Kidney epithelial cell (primary cell): ENCODE measurements around the gene SNRNP40. TPM values are rescaled to one million over a fixed set of nuclear protein-coding genes. Genes with fewer than 3 reads are reported as not detected.

ENCODE experiments used
- DNase-seq: peaks from one replicate; pipeline ENCODE4 v3.0.0-alpha.2; 2010; ENCODE audit warnings: low read depth
- H3K27me3 ChIP-seq: 2 replicates; pipeline ENCODE4 v1.6.0; 2011; ENCODE audit warnings: low read length; ENCODE audit not compliant: control insufficient read depth, insufficient read depth
- H3K36me3 ChIP-seq: 2 replicates; pipeline ENCODE4 v1.5.1; 2011; ENCODE audit warnings: low read length; ENCODE audit not compliant: control insufficient read depth, insufficient read depth
- H3K4me3 ChIP-seq: 2 replicates; pipeline ENCODE4 v1.5.1; 2011; ENCODE audit warnings: low read depth, mild to moderate bottlenecking, control low read depth, low read length
- CTCF ChIP-seq: IDR thresholded peaks from 2 replicates; pipeline ENCODE4 v1.5.1; 2011; ENCODE audit warnings: mild to moderate bottlenecking, moderate library complexity, low read length, control low read depth, inconsistent platforms; ENCODE audit not compliant: insufficient read depth, poor library complexity, severe bottlenecking
- total RNA-seq: library from RNA; depleted of rRNA; stranded (reverse); fragments of >200 nt; gene quantifications from 2 replicates; pipeline ENCODE4 v1.2.3, GENCODE V29; 2015

The SNRNP40 gene
- total RNA-seq, 1 donor from 2014 or later, result 67.4 TPM

- Histone ChIP-seq H3K36me3 (no peaks in the 10 kb centered on the region), H3K4me3 (no peak overlapping the region), H3K27me3 (peaks cover 8% of the 10 kb centered on the region)
- no peak for TF ChIP-seq CTCF
- no peak for DNase-seq
Measured at GRCh38 chr1:31227891-31228568, 68.6 kb downstream of the SNRNP40 start.

- no peak for TF ChIP-seq CTCF
- Histone ChIP-seq H3K4me3 (no peak overlapping the region), H3K27me3 (peaks cover 14% of the 10 kb centered on the region), H3K36me3 (no peaks in the 10 kb centered on the region)
- DNase-seq, result no peak
Measured at GRCh38 chr1:31224068-31224467, 72.5 kb downstream of the SNRNP40 start.

DNA sequence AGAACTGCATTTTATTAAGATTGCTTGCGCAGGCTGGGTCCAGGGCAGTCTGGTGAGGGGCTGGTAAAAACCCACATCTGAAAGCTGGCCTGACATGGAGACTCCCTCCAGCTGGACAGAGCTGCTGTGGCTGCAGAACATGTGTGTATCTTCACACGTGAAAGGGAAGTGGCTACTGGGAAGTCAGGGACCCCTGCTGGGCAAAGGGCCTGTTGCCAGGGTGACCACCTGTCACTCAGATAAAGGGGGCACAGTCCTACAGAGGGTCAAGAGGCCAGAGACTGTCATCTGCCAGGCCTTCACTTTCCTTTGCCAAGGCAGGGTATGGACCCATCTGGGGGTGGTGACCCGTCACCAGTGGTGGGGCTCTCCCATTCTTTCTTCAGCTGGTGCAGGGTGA, 74.4 kb downstream of the SNRNP40 start:
- H3K36me3 ChIP-seq, result no peaks in the 10 kb centered on the region
- DNase-seq, result no peak
- TF ChIP-seq CTCF, result no peak
- peaks cover 20% of the 10 kb centered on the region for H3K27me3 ChIP-seq
- no peak overlapping the region for H3K4me3 ChIP-seq

GRCh38 chr1:31221072-31221471, 75.5 kb downstream of the SNRNP40 start:
- DNase-seq, result no peak
- TF ChIP-seq CTCF, result no peak
- Histone ChIP-seq H3K27me3 (peaks cover 20% of the 10 kb centered on the region), H3K4me3 (no peak overlapping the region), H3K36me3 (no peaks in the 10 kb centered on the region)

DNA sequence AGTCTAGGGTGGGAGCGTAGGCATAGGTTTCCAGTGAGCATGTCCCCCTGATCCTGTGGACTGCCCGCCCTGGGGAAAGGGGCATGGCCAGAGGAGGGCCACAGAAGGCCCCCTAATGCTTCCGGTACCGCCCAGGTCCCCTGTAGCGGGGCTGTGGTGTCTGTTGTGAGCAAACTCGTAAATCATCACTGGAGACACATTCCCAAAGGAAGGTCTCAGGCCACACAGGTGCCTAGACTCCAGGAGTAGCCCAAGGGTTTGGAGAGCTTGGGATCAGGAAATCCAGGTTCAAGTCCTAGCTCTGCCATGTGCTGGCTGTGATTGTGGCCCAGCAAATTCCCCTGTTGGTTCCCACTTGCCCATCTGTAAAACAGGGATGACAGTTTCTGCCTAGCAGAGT, 77.1 kb downstream of the SNRNP40 start:
- Histone ChIP-seq H3K4me3 (no peak overlapping the region), H3K36me3 (no peaks in the 10 kb centered on the region), H3K27me3 (peaks cover 14% of the 10 kb centered on the region)
- no peak for DNase-seq
- TF ChIP-seq CTCF, result no peak

DNA sequence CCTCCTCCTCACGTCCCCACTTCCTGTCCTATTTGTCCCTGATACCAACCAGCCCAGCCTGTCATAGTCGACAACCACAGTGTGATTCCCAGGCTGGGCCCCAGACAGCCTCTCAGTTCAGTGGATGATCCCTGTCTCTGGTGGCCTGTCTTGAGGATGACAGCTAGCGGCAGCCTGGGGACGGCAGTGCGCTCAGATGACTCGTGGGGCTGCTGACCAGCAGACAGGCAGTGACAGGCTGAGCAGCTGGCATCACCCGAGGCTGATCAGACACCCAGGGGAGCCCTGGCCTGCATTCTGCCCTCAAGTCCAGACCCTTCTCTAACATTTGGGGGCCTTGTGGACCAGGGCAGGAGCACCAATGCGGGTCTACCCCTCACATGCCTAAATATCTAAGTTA, 77.9 kb downstream of the SNRNP40 start:
- Histone ChIP-seq H3K4me3 (no peak overlapping the region), H3K36me3 (no peaks in the 10 kb centered on the region), H3K27me3 (peaks cover 11% of the 10 kb centered on the region)
- no peak for TF ChIP-seq CTCF
- no peak for DNase-seq
